GM12872 (cell line): Measurements from ENCODE around the gene ZMYM3.

Source experiments
- TF ChIP-seq, protein P1 (sequence below): IDR thresholded peaks from 3 replicates; pipeline ENCODE4 v1.5.1; 2011; ENCODE audit warnings: low read depth, mild to moderate bottlenecking, low read length, moderate library complexity; ENCODE audit not compliant: insufficient read depth

Gene ZMYM3

DNA sequence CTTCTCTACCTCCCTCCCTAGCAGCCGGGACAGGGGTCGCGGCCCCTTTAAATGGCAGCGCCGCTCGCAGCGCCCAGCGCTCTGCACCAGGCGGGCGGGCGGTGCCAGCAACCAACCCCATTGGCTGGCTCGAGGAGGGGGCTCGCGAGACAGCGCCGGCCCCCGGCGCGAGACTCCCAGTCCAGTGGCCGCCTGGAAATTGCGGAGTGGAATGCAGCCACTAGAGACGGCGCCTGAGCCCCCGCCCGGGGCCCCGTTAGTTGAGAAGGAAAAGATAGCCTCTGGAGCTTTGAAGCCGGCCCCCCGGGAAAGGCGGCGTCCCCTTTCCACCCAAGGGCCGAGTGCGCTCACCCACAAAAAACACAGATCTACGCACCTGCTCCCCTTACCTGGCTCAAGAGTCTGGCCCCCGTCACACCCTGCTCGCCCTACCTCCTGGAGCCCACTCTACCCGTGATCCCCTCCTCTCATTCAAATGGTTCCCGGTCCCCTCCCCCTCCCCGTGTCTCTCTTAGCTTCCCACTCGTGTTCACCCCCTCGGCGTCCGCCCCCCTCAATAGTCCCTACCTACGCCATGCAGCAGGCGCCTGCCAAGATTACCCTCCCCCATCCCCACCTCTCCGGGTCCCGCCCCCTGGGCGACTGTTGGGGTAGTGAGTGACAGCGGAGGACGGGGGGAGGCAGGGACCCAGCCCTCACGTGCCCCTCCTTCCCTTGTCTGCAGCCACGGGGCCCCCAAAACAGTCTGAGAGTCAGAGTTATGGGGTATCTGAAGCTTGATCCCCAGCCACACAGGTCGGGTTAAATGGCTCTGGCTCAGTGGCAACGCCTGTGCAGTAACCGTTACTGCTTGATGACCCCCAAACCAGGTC lies at the start of gene ZMYM3:
TSS of gene ZMYM3 (minus strand) at position 49 of the 872 bp plus-strand sequence. CDS start 885 bp downstream, outside the sequence.
- TF ChIP-seq, protein P1, sequence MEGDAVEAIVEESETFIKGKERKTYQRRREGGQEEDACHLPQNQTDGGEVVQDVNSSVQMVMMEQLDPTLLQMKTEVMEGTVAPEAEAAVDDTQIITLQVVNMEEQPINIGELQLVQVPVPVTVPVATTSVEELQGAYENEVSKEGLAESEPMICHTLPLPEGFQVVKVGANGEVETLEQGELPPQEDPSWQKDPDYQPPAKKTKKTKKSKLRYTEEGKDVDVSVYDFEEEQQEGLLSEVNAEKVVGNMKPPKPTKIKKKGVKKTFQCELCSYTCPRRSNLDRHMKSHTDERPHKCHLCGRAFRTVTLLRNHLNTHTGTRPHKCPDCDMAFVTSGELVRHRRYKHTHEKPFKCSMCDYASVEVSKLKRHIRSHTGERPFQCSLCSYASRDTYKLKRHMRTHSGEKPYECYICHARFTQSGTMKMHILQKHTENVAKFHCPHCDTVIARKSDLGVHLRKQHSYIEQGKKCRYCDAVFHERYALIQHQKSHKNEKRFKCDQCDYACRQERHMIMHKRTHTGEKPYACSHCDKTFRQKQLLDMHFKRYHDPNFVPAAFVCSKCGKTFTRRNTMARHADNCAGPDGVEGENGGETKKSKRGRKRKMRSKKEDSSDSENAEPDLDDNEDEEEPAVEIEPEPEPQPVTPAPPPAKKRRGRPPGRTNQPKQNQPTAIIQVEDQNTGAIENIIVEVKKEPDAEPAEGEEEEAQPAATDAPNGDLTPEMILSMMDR = no peak

DNA sequence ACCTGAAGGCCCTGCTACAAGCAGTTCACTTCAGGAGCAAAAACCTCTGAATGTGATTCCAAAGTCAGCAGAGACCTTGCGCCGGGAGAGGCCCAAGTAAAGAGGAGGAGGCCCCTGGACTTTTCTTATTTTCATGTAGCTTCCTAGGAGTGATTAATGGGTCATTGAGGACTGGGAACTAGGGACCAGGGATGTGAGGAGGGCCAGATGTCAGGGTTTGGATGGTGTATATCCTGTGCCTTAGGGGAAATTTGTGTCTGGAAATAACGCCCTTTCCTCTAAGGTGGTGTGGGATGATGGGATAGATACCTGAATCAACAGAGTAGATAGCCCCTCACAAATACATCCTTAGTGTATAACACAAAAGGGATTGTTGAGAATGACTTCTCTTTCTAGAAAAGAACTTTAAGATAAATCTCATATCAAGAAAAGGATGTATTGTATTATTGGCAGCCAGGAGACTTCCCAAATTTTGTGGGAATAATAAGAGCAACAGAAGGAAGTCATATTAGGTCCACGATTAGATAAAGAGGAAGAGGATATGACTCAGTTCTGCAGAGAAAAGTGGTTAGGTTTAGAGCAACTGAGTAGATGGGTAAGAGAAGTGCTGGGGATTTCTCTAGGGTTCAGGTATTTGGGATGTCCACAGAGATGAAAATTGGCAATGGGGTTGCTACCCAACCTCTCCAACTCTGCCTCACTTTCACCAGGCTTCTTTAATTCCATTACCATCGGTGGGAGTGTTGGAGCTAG lies 48.7 kb upstream of the ZMYM3 start:
- TF ChIP-seq, protein P1 = no peak

DNA sequence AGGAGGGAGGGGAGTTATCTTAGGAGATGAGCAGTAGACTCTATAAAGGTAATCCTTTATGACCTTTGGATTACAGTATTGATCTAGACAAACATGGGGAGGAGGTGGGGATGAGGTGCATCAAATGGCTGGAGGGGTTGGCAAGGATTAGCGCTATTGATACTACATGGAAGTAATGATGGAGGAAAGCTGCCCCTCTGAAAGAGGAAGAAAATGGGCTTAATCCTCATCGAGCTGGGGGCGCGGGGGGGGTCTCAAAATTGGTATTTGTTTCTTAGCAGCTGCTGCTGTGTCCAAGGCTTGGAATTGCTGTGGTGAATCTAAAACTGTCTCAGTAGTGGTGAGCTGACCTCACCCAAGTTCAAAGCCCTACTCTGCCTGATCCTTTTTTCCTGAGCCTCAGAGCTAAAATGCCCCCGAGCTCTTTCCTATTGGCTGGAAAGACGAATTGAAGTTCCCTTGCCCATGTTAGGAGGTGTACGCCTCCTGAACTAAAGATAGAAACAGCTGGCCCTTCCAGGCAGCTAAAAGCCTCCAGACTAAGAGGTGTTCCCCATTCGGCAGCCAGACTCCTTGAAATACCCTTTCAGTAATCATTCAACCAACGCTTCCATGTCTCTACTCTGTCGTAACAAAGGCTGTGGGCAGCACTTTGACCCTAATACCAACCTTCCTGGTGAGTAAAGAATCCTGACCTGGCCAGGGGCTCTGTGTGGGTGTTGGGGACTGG lies 47.4 kb upstream of the ZMYM3 start, which contains the start of gene ITGB1BP2:
TSS of gene ITGB1BP2 (plus strand) at position 556 of the 730 bp plus-strand sequence. CDS start at position 613, 57 bp downstream.
- TF ChIP-seq, protein P1 = no peak

DNA sequence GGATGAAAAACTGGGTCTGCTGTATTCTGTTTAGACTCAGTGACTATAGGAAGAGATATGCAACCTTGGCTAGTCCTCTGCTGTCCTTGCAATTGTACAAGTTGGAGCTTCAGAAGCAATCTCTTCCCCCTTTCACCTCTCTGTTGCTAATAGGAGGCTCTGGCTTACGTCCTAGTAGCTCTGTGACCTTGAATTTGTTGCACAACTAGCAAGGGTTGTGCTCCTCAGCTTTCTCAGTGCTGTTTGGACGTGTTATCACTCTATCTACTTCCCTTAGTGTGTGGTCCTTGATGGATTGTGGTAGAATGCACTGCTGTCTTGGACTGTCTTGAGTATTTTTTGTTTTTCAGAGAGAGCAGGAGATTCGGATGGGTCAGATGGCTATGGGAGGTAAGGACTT lies 44.2 kb upstream of the ZMYM3 start:
- TF ChIP-seq, protein P1 = no peak

DNA sequence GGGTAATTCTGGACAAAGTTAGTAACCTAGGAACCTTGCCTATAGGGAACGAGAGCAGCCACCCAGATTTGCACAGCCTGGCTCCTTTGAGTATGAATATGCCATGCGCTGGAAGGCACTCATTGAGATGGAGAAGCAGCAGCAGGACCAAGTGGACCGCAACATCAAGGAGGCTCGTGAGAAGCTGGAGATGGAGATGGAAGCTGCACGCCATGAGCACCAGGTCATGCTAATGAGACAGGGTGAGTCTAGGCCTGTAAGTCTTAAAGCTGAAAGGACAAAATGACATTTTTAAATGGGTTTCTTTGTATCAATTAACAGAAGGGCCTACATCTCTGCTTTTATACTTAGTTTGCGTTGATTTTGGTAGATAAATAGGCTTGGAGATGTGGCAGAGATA lies 42.9 kb upstream of the ZMYM3 start:
- TF ChIP-seq, protein P1 = no peak

DNA sequence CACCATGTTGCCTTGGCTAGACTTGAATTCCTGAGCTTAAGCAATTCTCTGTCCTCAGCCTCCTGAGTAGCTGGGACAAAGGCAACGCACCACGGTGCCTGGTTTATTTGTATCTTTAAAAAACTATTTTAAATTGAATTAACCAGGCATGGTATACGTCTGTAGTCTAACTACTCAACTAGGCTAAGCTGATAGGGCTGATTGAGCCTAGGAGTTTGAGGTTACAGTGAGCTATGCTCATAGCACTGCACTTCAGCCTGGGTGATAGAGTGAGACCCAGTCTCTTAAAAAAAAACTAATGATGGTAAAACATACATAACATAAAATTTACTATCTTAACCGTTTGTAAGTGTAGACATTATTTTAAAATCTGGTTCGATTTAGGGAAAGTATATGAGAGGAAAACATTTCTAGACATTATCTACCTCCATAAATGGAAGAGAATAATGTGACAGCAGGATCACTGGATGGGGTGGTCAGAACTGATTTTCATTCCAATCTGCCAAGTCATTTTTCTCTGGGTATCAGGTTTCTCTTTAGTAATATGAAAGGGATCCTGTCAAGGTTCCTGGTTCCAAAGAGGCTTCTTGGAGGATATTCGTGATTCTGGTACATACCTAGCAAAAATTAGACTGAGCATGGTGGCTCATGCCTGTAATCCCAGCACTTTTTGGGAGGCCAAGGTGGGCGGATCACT lies 38.9 kb upstream of the ZMYM3 start:
- TF ChIP-seq, protein P1 = no peak
